Caco-2 (cell line): Measurements from ENCODE around the gene PPARA. TPM values are rescaled to one million over a fixed set of nuclear protein-coding genes. Genes with fewer than 3 reads are reported as not detected.

Experiments used
- BruUV-seq: library from RNA; stranded (reverse); fragments of 400-500 nt; replicated peaks from 2 replicates; lab custom pipeline; 2021; lab: Mats Ljungman, UMichigan
- CTCF ChIA-PET: fragments of 300-600 bp; sonication (Branson Sonifier 250); formaldehyde crosslinking; loops from one replicate; lab custom pipeline; 2022; ENCODE audit warnings: antibody characterized with exemption; lab: Charles Lee
- POLR2A ChIA-PET: fragments of 300-600 bp; sonication (Branson Sonifier 250); formaldehyde crosslinking; loops from one replicate; lab custom pipeline; 2022; ENCODE audit warnings: antibody characterized with exemption; lab: Charles Lee
- DNase-seq, 2 experiments: peaks; one replicate each; pipeline versions ENCODE4 v3.0.0 to v3.0.0-alpha.2; 2020 to 2022
- H3K27me3 ChIP-seq: replicated peaks from 2 replicates; pipeline ENCODE4 v1.6.0; 2011; ENCODE audit warnings: low read length; ENCODE audit not compliant: control insufficient read depth, insufficient read depth
- H3K36me3 ChIP-seq: 2 replicates; pipeline ENCODE4 v1.5.1; 2011; ENCODE audit warnings: low read length; ENCODE audit not compliant: control insufficient read depth, insufficient read depth
- H3K4me1 ChIP-seq: fragments of 250-450 bp; sonication (Bioruptor Pico); 2 replicates; pipeline ENCODE4 v1.5.1; 2020; ENCODE audit warnings: mild to moderate bottlenecking
- H3K4me3 ChIP-seq: 2 replicates; pipeline ENCODE4 v1.5.1; 2011; ENCODE audit warnings: low read depth, mild to moderate bottlenecking, control low read depth, low read length
- H3K9me3 ChIP-seq: fragments of 250-450 bp; sonication (Bioruptor Pico); 2 replicates; pipeline ENCODE4 v1.5.1; 2020; ENCODE audit warnings: mild to moderate bottlenecking, moderate library complexity
- H3K27ac Mint-ChIP-seq: one replicate; pipeline ENCODE4 v1.8.0; 2022; ENCODE audit warnings: mixed read lengths; ENCODE audit not compliant: unreplicated experiment
- H3K27me3 Mint-ChIP-seq: one replicate; pipeline ENCODE4 v1.8.0; 2022; ENCODE audit warnings: mixed read lengths; ENCODE audit not compliant: insufficient read depth, unreplicated experiment
- H3K36me3 Mint-ChIP-seq: one replicate; pipeline ENCODE4 v1.8.0; 2022; ENCODE audit warnings: mild to moderate bottlenecking, mixed read lengths; ENCODE audit not compliant: insufficient read depth, unreplicated experiment
- H3K4me1 Mint-ChIP-seq: one replicate; pipeline ENCODE4 v1.8.0; 2022; ENCODE audit warnings: low read depth, mixed read lengths; ENCODE audit not compliant: unreplicated experiment
- H3K4me3 Mint-ChIP-seq: one replicate; pipeline ENCODE4 v1.8.0; 2022; ENCODE audit warnings: mild to moderate bottlenecking, moderate library complexity, mixed read lengths; ENCODE audit not compliant: unreplicated experiment
- H3K9me3 Mint-ChIP-seq: one replicate; pipeline ENCODE4 v1.8.0; 2022; ENCODE audit warnings: mixed read lengths; ENCODE audit not compliant: unreplicated experiment
- intact Hi-C: fragments of 100-400 bp; cut with micrococcal nuclease; formaldehyde crosslinking; loops from one replicate; pipeline ENCODE4 v1.10.0; 2022; ENCODE audit not compliant: unreplicated experiment
- total RNA-seq: library from RNA; stranded (reverse); gene quantifications from 2 replicates; pipeline ENCODE4 v1.2.3, GENCODE V29; 2022
- TF ChIP-seq, protein P1 (sequence below), 2 experiments: fragments of 200-600 bp in 1 of 2; IDR thresholded peaks; 1 replicate in 1 of 2; 2 replicates in 1 of 2; pipeline versions ENCODE4 v1.5.1 to v1.8.0; 2011 to 2022; ENCODE audit warnings: antibody characterized with exemption in 1 of 2, control low read depth in 1 of 2, inconsistent platforms in 1 of 2, low read depth in 1 of 2, low read length in 1 of 2, mild to moderate bottlenecking in 1 of 2, moderate library complexity in 1 of 2; ENCODE audit not compliant: insufficient read depth in 1 of 2, severe bottlenecking in 1 of 2, unreplicated experiment in 1 of 2

The PPARA gene
- total RNA-seq, 1 experiment from 2014 or later, result 13.4 TPM

DNA sequence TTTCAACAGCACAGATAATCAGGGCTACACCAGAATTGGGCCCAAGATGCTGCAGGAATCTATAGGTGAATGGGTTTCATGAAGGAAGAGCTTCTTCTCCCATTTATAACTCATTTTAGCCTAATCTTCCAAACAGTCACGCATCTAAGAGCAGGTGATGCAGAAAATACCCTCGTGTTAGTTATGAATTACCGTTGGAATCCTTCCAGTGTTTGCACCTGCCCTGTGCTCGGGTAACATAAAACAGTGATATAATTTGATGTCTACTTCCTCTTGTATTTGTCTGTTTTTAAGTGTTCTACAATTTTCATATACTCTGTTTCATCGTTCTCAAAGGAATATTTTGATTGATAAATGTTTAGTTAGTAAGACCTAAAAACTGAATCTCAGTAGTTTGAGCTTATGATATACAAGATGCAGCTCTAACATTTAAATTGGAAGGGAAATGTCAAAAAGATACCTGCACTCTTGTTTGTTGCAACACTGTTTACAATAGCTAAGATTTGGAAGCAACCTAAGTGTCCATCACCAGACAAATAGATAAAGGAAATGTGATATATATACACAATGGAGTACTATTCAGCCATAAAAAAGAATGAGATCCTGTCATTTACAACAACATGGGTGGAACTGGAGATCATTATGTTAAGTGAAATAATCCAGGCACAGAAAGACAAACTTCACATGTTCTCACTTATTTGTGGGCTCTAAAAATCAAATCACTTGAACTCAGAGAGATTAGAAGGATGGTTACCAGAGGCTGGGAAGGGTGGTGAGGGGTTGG is 42.1 kb downstream of the PPARA start:
- ChIA-PET POLR2A (no interaction called here), CTCF (no interaction called here)
- H3K4me1 ChIP-seq, result no peaks in the 10 kb centered on the region
- Mint-ChIP-seq H3K4me1 (no peaks in the 10 kb centered on the region), H3K9me3 (no peaks in the 10 kb centered on the region), H3K36me3 (no peaks in the 10 kb centered on the region), H3K27ac (no peak overlapping the region), H3K4me3 (no peak overlapping the region), H3K27me3 (no peaks in the 10 kb centered on the region)
- H3K4me3 ChIP-seq, result no peak overlapping the region
- H3K36me3 ChIP-seq, result no peaks in the 10 kb centered on the region
- H3K9me3 ChIP-seq, result no peaks in the 10 kb centered on the region
- no TSS peak for BruUV-seq
- TF ChIP-seq, protein P1, sequence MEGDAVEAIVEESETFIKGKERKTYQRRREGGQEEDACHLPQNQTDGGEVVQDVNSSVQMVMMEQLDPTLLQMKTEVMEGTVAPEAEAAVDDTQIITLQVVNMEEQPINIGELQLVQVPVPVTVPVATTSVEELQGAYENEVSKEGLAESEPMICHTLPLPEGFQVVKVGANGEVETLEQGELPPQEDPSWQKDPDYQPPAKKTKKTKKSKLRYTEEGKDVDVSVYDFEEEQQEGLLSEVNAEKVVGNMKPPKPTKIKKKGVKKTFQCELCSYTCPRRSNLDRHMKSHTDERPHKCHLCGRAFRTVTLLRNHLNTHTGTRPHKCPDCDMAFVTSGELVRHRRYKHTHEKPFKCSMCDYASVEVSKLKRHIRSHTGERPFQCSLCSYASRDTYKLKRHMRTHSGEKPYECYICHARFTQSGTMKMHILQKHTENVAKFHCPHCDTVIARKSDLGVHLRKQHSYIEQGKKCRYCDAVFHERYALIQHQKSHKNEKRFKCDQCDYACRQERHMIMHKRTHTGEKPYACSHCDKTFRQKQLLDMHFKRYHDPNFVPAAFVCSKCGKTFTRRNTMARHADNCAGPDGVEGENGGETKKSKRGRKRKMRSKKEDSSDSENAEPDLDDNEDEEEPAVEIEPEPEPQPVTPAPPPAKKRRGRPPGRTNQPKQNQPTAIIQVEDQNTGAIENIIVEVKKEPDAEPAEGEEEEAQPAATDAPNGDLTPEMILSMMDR (IDR thresholded peaks at IDR 0.05; ENCODE audit: insufficient read depth in 1 of 2, low read depth in 1 of 2, low read length in 1 of 2, severe bottlenecking in 1 of 2, unreplicated experiment in 1 of 2), result no peak
- intact Hi-C loops, result no loop called here
- DNase-seq, result no peak
- H3K27me3 ChIP-seq, result no peaks in the 10 kb centered on the region

DNA sequence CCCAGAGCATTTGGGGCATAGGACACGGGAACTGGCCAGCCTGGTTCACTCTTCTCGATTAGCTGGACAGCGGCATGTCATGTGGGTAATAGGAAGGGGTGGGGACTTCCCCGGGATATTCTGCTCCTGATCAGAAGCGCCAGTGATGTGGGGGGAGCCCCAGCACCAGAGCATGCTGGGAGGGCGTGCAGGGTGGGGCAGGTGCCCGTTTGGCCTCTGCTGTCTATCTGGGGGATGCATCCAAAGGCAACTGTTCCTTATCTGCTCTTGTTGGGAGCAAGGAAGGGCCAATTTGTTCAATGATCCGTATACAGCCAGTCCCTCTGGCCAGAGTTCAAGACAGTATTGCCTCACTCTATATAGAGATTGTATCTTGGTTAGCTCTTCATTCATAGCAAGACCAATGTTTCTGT is 43.6 kb downstream of the PPARA start:
- Mint-ChIP-seq H3K9me3 (no peaks in the 10 kb centered on the region), H3K4me1 (no peaks in the 10 kb centered on the region), H3K4me3 (no peak overlapping the region), H3K36me3 (peaks cover 2% of the 10 kb centered on the region), H3K27ac (no peak overlapping the region), H3K27me3 (no peaks in the 10 kb centered on the region)
- no peak for DNase-seq
- intact Hi-C loops, result no loop called here
- Histone ChIP-seq H3K4me1 (no peaks in the 10 kb centered on the region), H3K4me3 (no peak overlapping the region), H3K27me3 (no peaks in the 10 kb centered on the region), H3K36me3 (no peaks in the 10 kb centered on the region), H3K9me3 (no peaks in the 10 kb centered on the region)
- POLR2A ChIA-PET, result no interaction called here
- CTCF ChIA-PET, result no interaction called here
- TF ChIP-seq, protein P1 (IDR thresholded peaks at IDR 0.05; ENCODE audit: insufficient read depth in 1 of 2, low read depth in 1 of 2, low read length in 1 of 2, severe bottlenecking in 1 of 2, unreplicated experiment in 1 of 2), result no peak
- no TSS peak for BruUV-seq

DNA sequence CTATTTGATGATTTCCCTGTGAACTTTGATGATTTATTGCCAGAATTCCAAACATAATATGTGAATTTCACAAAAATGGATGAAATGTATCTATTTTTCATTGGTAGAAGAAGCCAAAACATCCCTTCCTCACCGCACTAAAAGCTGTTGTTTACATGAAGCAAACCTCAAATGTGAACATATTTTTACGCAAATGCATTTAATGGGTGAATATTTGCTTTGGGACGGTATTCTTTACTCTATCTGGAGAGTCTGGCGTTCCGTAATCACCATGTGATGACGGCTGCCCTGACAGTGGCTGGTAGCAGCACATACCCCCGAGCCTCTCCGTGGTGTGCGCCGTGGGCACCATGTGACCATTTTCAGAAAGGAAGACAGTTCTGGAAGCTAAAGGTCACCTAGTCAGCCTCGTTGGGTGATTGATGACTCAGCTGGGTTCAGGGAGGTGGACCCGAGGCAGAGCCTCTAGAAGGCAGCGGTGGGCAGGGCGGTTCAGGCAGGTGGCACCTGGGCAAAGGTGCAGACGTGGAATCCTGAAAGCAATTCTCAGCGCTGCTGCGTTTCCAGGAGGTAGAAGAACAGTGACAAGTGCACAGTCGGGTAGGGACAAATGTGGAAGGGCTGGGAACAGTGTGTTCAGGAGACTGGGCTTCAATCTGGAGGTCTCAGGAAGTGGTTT is 45.3 kb downstream of the PPARA start:
- no peak overlapping the region for H3K4me3 Mint-ChIP-seq
- Histone ChIP-seq H3K4me3 (no peak overlapping the region), H3K4me1 (no peaks in the 10 kb centered on the region), H3K27me3 (no peaks in the 10 kb centered on the region), H3K9me3 (no peaks in the 10 kb centered on the region), H3K36me3 (no peaks in the 10 kb centered on the region)
- no peaks in the 10 kb centered on the region for H3K9me3 Mint-ChIP-seq
- TF ChIP-seq, protein P1 (IDR thresholded peaks at IDR 0.05; ENCODE audit: insufficient read depth in 1 of 2, low read depth in 1 of 2, low read length in 1 of 2, severe bottlenecking in 1 of 2, unreplicated experiment in 1 of 2), result no peak
- POLR2A ChIA-PET, result no interaction called here
- no TSS peak for BruUV-seq
- no peak for DNase-seq
- peaks cover 6% of the 10 kb centered on the region for H3K36me3 Mint-ChIP-seq
- no peak overlapping the region for H3K27ac Mint-ChIP-seq
- H3K4me1 Mint-ChIP-seq, result no peaks in the 10 kb centered on the region
- intact Hi-C loops, result no loop called here
- CTCF ChIA-PET, result no interaction called here
- H3K27me3 Mint-ChIP-seq, result no peaks in the 10 kb centered on the region
